ENCODE measurements around the gene MRFAP1L1. TPM values are rescaled to one million over a fixed set of nuclear protein-coding genes. Genes with fewer than 3 reads are reported as not detected.

Gene MRFAP1L1
- polyA plus RNA-seq, 4 donors, result 115 to 151 (median 123) TPM

- DNase-seq (ENCODE audit: low read depth in 4 of 4, low spot score in 3 of 4), result no peak
These were observed 41.3 kb downstream of the MRFAP1L1 start for GRCh38 chr4:6668391-6668790.

DNA sequence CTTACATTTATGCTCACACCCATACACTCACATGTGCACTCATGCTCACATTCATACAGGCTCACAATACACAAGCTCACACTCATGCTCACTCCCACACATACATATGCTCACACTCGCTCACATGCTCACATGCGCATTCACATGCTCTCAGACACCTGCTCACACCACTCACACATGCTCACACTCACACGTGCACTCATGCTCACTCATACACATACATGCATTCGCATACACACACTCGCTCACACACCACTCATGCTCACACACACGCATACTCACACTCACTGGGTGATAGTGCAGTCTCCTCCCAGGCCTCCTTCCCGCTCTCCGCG lies 44.4 kb downstream of the MRFAP1L1 start:
- no peak for DNase-seq (ENCODE audit: low read depth in 4 of 4, low spot score in 3 of 4)

DNA sequence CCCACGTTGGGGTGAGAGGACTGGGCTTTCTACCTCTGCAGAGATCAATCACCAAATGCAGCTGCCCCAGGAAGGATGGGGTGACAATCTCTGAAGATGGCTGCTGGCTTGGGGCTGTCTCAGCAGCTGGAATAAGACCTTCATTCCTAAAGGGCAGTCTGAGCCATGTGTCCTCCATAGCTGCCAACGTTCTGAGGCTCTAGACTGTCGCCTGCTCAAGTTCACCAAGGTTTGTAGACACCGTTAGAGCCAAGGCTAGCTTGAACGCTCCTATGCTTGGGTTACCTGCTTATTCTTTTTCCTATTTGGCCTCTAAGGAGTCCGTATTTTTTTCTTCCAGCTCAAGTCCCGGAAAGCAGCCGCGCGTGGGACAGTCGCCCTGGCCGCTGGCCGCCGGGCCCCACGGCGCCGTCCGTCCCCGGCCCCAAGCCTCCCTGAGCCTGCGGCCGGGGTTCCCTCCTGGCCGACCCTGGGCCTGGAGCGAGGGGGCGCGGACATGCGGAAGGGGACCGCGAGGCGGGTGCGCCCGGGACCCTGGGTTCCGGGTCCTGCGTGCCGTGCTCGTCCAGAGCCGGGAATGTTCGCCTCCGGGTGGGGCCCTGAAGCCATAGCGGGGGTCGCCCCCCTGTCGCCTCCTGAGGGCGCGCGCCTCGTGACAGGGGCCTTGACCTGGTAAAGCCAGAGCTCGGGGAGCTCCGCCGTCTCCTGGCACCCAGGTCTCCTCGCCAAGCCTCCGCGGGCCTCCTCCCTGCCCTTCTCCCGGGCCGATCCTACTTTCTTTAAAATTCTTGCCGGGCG lies 45.9 kb downstream of the MRFAP1L1 start:
- no peak for DNase-seq (ENCODE audit: low read depth in 4 of 4, low spot score in 3 of 4)

DNA sequence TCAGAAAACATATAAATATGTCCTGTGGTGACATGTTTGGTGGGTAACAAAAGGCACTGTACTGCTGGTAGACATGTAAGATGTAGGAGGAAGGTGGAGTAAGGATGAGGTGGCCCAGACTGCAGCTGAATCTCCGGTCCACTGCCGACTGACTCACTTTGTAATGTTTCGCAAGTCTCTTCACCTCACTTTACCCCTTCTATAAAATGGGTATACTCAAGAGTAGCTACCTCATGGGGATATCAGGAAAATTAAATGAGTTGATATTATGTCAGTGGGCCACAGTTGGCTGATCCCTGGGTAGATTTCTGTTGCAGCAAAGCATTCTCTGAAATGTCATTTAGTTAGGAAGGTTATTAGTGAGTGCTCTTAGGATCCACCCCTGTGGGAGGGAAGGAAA lies 47.1 kb downstream of the MRFAP1L1 start:
- DNase-seq (ENCODE audit: low read depth in 4 of 4, low spot score in 3 of 4), result no peak

DNA sequence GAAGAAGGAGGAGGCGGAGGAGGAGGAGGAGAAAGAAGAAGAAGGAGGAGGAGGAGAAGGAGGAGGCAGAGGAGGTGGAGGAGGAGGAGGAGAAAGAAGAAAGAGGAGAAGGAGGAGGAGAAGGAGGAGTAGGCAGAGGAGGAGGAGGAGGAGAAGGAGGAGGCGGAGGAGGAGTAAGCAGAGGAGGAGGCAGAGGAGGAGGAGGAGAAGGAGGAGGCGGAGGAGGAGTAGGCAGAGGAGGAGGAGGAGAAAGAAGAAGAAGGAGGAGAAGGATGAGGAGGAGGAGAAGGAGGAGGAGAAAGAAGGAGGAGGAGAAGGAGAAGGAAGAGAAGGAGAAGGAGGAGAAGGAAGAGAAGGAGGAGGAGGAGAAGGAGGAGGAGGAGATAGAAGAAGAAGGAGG lies 49.2 kb downstream of the MRFAP1L1 start:
- no peak for DNase-seq (ENCODE audit: low read depth in 4 of 4, low spot score in 3 of 4)

DNA sequence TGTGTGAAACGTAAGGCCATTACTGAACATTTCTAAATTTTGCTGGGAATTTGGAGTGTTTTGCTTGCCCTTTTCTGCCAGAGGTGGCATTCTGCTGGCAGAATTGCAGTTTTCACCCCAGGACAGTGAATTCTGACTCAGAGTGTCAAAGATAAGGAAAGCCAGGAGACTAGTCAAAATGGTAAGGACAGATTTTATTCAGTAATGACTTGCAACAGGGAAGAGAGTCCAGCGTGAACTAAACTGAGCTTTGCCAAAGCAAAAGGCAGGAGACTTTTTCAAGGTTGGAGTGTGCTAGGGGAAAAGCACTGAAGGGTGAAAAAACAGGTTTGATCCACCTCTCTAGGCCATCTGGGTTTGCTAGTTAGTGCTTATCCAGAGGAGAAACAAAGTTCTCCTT lies 49.8 kb downstream of the MRFAP1L1 start:
- DNase-seq (ENCODE audit: low read depth in 4 of 4, low spot score in 3 of 4), result no peak

DNA sequence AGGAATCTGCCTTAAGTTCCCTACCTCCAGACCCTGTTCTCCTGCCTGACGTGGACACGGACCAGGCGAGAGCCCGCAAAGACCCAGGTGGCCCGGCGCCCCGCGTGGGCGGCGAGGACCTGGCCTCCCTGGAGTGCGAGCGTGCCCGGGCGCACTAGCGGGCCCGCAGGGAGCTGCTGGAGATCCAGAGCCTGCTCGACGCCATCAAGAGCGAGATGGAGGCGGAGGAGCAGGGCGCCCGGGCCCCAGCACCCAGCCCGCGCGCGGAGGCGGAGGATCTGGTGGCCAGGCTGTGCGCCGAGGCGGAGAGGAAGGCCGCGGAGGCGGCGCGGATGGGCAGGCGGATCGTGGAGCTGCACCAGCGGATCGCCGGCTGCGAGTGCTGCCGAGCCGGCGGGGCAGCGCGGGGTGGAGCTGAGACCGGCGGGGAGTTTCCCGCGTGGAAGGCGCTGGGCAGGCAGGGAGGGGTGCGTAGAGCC lies 51.0 kb downstream of the MRFAP1L1 start:
- DNase-seq (ENCODE audit: low read depth in 4 of 4, low spot score in 3 of 4), result no peak

DNA sequence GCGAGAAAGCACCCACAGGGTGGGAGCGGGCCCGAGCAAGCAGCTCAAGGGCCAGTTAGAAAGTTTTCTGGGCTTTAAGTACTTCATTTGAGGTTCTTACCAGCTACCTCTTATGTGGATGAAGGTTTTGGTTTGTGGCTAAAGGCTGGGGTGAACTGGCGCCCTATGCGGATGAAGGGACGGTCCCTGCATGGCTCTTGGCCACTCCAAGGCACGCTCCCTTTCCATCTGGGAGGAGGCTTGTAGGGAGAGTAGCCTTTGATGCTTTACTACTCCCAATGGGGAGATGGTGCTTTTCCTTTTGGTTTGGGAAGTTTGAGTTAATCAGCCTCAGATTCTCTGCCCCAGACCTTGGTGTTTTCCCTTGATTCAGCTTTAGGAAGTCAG lies 51.5 kb downstream of the MRFAP1L1 start:
- DNase-seq (ENCODE audit: low read depth in 4 of 4, low spot score in 3 of 4), result no peak

Other genes with a start within 250 kb of the MRFAP1L1 start
- 1 to 10 TPM in 1 of 4 donors, under 1 TPM in 3; 0.40 to 1.6 (median 0.69) TPM for gene PPP2R2C, start 237.3 kb downstream of the MRFAP1L1 start, polyA plus RNA-seq (ENCODE audit: insufficient read length in 4 of 4)
- gene MAN2B2, start 134.7 kb downstream of the MRFAP1L1 start, polyA plus RNA-seq (ENCODE audit: insufficient read length in 4 of 4), result 10 to 100 TPM; 17.3 to 19.2 (median 18.7) TPM
- 100 to 1,000 TPM; 404 to 468 (median 428) TPM for gene MRFAP1, start 69.2 kb downstream of the MRFAP1L1 start, polyA plus RNA-seq (ENCODE audit: insufficient read length in 4 of 4)
- 10 to 100 TPM in 2 of 4 donors, 1 to 10 TPM in 2; 1.6 to 38.9 (median 13.2) TPM for gene S100P, start 16.0 kb downstream of the MRFAP1L1 start, polyA plus RNA-seq (ENCODE audit: insufficient read length in 4 of 4)
- gene BLOC1S4, start 6.3 kb upstream of the MRFAP1L1 start, polyA plus RNA-seq (ENCODE audit: insufficient read length in 4 of 4), result 10 to 100 TPM; 10.9 to 14.3 (median 13.1) TPM
- gene KIAA0232, start 72.9 kb upstream of the MRFAP1L1 start, polyA plus RNA-seq (ENCODE audit: insufficient read length in 4 of 4), result 10 to 100 TPM; 33.5 to 45.9 (median 41.5) TPM
- gene TBC1D14, start 200.0 kb upstream of the MRFAP1L1 start, polyA plus RNA-seq (ENCODE audit: insufficient read length in 4 of 4), result 10 to 100 TPM; 49.2 to 61.1 (median 57.3) TPM